ENCODE measurements around the gene ZBTB7A.

The ZBTB7A gene

DNA sequence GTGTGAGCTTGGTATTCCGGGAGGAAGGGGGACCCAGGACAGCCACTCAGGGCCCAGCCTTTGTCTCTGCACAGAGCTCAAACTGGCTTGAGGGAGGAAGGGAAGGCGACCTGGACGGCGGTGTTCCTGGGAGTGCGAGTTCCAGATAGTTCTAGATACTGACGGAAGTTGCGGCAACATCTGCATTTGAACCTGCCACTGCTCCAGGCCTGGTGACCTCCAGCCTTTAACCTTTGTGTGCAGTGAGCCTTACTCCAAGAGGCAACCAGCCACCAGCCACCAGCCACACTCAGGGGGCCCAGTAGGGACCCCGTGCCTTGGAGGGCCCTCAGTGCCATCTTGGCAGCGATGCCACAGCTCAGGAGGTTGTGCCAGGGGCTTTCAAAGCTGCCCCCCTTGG lies 15.5 kb upstream of the ZBTB7A start:
- Histone ChIP-seq H3K27ac (ENCODE audit: low read length) (no peak overlapping the region), H3K27me3 (ENCODE audit: low read depth, low read length) (no peaks in the 10 kb centered on the region), H2AFZ (ENCODE audit: low read depth, low read length) (no peak overlapping the region), H3K4me3 (ENCODE audit: low read length) (no peak overlapping the region), H3K4me2 (ENCODE audit: low read length) (no peak overlapping the region), H4K20me1 (ENCODE audit: insufficient read depth, low read length) (no peaks in the 10 kb centered on the region), H3K36me3 (replicated peaks; ENCODE audit: low read depth, low read length) (no peaks in the 10 kb centered on the region), H3K9me3 (ENCODE audit: insufficient read depth, low read length) (no peaks in the 10 kb centered on the region), H3K4me1 (ENCODE audit: low read length) (peaks cover 12% of the 10 kb centered on the region), H3K79me2 (ENCODE audit: low read length) (no peaks in the 10 kb centered on the region), H3K9ac (ENCODE audit: low read length) (no peak overlapping the region)
- no peak for TF ChIP-seq EZH2phosphoT487 (IDR thresholded peaks at IDR 0.05; ENCODE audit: low read depth)
- no peak for TF ChIP-seq CTCF (IDR thresholded peaks at IDR 0.05; ENCODE audit: low read depth, low read length)

GRCh38 chr19:4081441-4082129 lies 14.9 kb upstream of the ZBTB7A start:
- Histone ChIP-seq H4K20me1 (ENCODE audit: insufficient read depth, low read length) (no peaks in the 10 kb centered on the region), H3K4me2 (ENCODE audit: low read length) (no peak overlapping the region), H3K27me3 (ENCODE audit: low read depth, low read length) (no peaks in the 10 kb centered on the region), H3K4me3 (ENCODE audit: low read length) (no peak overlapping the region), H2AFZ (ENCODE audit: low read depth, low read length) (no peak overlapping the region), H3K79me2 (ENCODE audit: low read length) (no peaks in the 10 kb centered on the region), H3K9me3 (ENCODE audit: insufficient read depth, low read length) (no peaks in the 10 kb centered on the region), H3K4me1 (ENCODE audit: low read length) (peaks cover 12% of the 10 kb centered on the region), H3K27ac (ENCODE audit: low read length) (no peak overlapping the region), H3K36me3 (replicated peaks; ENCODE audit: low read depth, low read length) (no peaks in the 10 kb centered on the region), H3K9ac (ENCODE audit: low read length) (no peak overlapping the region)
- TF ChIP-seq CTCF (IDR thresholded peaks at IDR 0.05; ENCODE audit: low read depth, low read length) (no peak), EZH2phosphoT487 (IDR thresholded peaks at IDR 0.05; ENCODE audit: low read depth) (no peak)

DNA sequence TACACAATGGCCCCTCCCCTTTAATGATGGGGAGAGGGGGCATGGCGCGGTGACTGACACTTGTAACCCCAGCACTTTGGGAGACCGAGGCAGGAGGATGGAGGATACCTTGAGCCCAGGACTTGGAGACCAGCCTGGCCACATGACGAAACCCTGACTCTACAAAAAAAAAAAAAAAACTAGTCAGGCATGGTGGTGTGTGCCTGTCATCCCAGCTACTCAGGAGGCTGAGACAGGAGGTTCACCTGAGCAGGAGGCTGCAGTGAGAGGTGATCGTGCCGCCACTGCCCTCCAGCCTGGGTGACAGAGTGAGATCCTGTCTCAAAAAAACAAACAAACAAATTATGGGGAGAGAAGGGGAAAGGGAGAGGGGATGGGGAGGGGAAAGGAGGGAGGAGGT lies 13.8 kb upstream of the ZBTB7A start:
- H3K27me3 ChIP-seq (ENCODE audit: low read depth, low read length) = no peaks in the 10 kb centered on the region
- no peaks in the 10 kb centered on the region for H4K20me1 ChIP-seq (ENCODE audit: insufficient read depth, low read length)
- no peak overlapping the region for H3K27ac ChIP-seq (ENCODE audit: low read length)
- H3K9ac ChIP-seq (ENCODE audit: low read length) = no peak overlapping the region
- no peak overlapping the region for H2AFZ ChIP-seq (ENCODE audit: low read depth, low read length)
- H3K4me1 ChIP-seq (ENCODE audit: low read length) = peaks cover 12% of the 10 kb centered on the region
- H3K4me2 ChIP-seq (ENCODE audit: low read length) = no peak overlapping the region
- no peaks in the 10 kb centered on the region for H3K79me2 ChIP-seq (ENCODE audit: low read length)
- H3K9me3 ChIP-seq (ENCODE audit: insufficient read depth, low read length) = no peaks in the 10 kb centered on the region
- H3K4me3 ChIP-seq (ENCODE audit: low read length) = no peak overlapping the region
- TF ChIP-seq EZH2phosphoT487 (IDR thresholded peaks at IDR 0.05; ENCODE audit: low read depth) (no peak), CTCF (IDR thresholded peaks at IDR 0.05; ENCODE audit: low read depth, low read length) (no peak)
- no peaks in the 10 kb centered on the region for H3K36me3 ChIP-seq (replicated peaks; ENCODE audit: low read depth, low read length)

GRCh38 chr19:4077800-4078684 lies 11.3 kb upstream of the ZBTB7A start:
- peak overlapping the region; percentile 67 for H3K9ac ChIP-seq (ENCODE audit: low read length)
- H3K4me2 ChIP-seq (ENCODE audit: low read length) = peak overlapping the region; percentile 80
- no peak overlapping the region for H3K27ac ChIP-seq (ENCODE audit: low read length)

More at GRCh38 chr19:4077800-4078684, 11.3 kb upstream of the ZBTB7A start:
- TF ChIP-seq EZH2phosphoT487 (IDR thresholded peaks at IDR 0.05; ENCODE audit: low read depth) (no peak), CTCF (IDR thresholded peaks at IDR 0.05; ENCODE audit: low read depth, low read length) (no peak)
- Histone ChIP-seq H3K36me3 (replicated peaks; ENCODE audit: low read depth, low read length) (no peaks in the 10 kb centered on the region), H4K20me1 (ENCODE audit: insufficient read depth, low read length) (no peaks in the 10 kb centered on the region), H2AFZ (ENCODE audit: low read depth, low read length) (peak overlapping the region; percentile 86), H3K4me1 (ENCODE audit: low read length) (peaks cover 12% of the 10 kb centered on the region), H3K79me2 (ENCODE audit: low read length) (no peaks in the 10 kb centered on the region), H3K27me3 (ENCODE audit: low read depth, low read length) (no peaks in the 10 kb centered on the region), H3K4me3 (ENCODE audit: low read length) (peak overlapping the region; percentile 74), H3K9me3 (ENCODE audit: insufficient read depth, low read length) (no peaks in the 10 kb centered on the region)

Data from OCI-LY3 (cell line).